ENCODE data around the gene EFNA4.

DNA sequence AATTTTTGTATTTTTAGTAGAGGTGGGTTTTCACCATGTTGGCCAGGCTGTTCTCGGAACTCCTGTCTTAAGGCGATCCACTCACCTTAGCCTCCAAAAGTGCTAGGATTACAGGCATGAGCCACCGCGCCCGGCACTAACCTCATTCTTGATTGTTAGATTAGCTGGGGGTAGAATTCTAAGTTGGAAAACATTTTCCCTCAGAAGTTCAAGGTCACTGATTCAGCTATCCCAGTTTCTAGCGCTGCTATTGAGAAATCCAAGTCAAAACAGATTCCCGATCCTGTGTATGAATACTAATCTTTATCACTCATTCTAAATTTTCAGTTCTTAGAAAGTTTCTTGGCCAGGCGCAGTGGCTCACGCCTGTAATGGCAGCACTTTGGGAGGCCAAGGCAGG lies 39.8 kb downstream of the EFNA4 start:
- TF ChIP-seq, protein P1, sequence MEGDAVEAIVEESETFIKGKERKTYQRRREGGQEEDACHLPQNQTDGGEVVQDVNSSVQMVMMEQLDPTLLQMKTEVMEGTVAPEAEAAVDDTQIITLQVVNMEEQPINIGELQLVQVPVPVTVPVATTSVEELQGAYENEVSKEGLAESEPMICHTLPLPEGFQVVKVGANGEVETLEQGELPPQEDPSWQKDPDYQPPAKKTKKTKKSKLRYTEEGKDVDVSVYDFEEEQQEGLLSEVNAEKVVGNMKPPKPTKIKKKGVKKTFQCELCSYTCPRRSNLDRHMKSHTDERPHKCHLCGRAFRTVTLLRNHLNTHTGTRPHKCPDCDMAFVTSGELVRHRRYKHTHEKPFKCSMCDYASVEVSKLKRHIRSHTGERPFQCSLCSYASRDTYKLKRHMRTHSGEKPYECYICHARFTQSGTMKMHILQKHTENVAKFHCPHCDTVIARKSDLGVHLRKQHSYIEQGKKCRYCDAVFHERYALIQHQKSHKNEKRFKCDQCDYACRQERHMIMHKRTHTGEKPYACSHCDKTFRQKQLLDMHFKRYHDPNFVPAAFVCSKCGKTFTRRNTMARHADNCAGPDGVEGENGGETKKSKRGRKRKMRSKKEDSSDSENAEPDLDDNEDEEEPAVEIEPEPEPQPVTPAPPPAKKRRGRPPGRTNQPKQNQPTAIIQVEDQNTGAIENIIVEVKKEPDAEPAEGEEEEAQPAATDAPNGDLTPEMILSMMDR (IDR thresholded peaks at IDR 0.05 in 4 of 5, conservative IDR thresholded peaks at IDR 0.05 in 1 of 5), result no peak
- TF ChIP-seq POLR2A (IDR thresholded peaks at IDR 0.05), result no peak
